ENCODE measurements around the gene SMC5.
A peak's percentile ranks its signal among the peaks of the same experiment; 100 is the strongest.

Gene SMC5

GRCh38 chr9:70261131-70261870 lies 2.5 kb downstream of the SMC5 start:
- no peak for TF ChIP-seq YY1 (IDR thresholded peaks at IDR 0.05; ENCODE audit: low read depth)
- no peak for TF ChIP-seq FOXM1 (IDR thresholded peaks at IDR 0.05; ENCODE audit: borderline replicate concordance, low read depth)
- TF ChIP-seq RAD21 (IDR thresholded peaks at IDR 0.05; ENCODE audit: low read depth), result no peak
- TF ChIP-seq NFIC (IDR thresholded peaks at IDR 0.05), result no peak
- TF ChIP-seq CEBPB (IDR thresholded peaks at IDR 0.05), result peak; percentile 17; the same call in 1 of the 2 replicates
- no peak for TF ChIP-seq MAX (IDR thresholded peaks at IDR 0.05)

GRCh38 chr9:70262366-70262765 lies 3.6 kb downstream of the SMC5 start:
- no peak for TF ChIP-seq CEBPB (IDR thresholded peaks at IDR 0.05)
- TF ChIP-seq USF1 (IDR thresholded peaks at IDR 0.05), result no peak
- TF ChIP-seq EGR1 (IDR thresholded peaks at IDR 0.05), result no peak
- TF ChIP-seq NFIC (IDR thresholded peaks at IDR 0.05), result no peak
- no peak for TF ChIP-seq TEAD4 (IDR thresholded peaks at IDR 0.05)
- no peak for TF ChIP-seq EP300 (IDR thresholded peaks at IDR 0.05; ENCODE audit: borderline replicate concordance)
- TF ChIP-seq ZBTB7A (IDR thresholded peaks at IDR 0.05; ENCODE audit: low read depth), result no peak
- TF ChIP-seq TCF12 (IDR thresholded peaks at IDR 0.05; ENCODE audit: low read depth), result no peak
- TF ChIP-seq TAF1 (IDR thresholded peaks at IDR 0.05; ENCODE audit: low read depth), result no peak
- TF ChIP-seq MAX (IDR thresholded peaks at IDR 0.05), result no peak
- no peak for TF ChIP-seq RAD21 (IDR thresholded peaks at IDR 0.05; ENCODE audit: low read depth)
- TF ChIP-seq CREB1 (IDR thresholded peaks at IDR 0.05; ENCODE audit: low read depth), result no peak
- TF ChIP-seq YY1 (IDR thresholded peaks at IDR 0.05; ENCODE audit: low read depth), result no peak
- no peak for TF ChIP-seq REST (IDR thresholded peaks at IDR 0.05; ENCODE audit: low read depth)
- TF ChIP-seq FOXM1 (IDR thresholded peaks at IDR 0.05; ENCODE audit: borderline replicate concordance, low read depth), result no peak

- TF ChIP-seq YY1 (IDR thresholded peaks at IDR 0.05; ENCODE audit: low read depth) (no peak), RAD21 (IDR thresholded peaks at IDR 0.05; ENCODE audit: low read depth) (no peak), USF1 (IDR thresholded peaks at IDR 0.05) (no peak), NFIC (IDR thresholded peaks at IDR 0.05) (no peak), ZBTB7A (IDR thresholded peaks at IDR 0.05; ENCODE audit: low read depth) (no peak), TEAD4 (IDR thresholded peaks at IDR 0.05) (no peak), FOXM1 (IDR thresholded peaks at IDR 0.05; ENCODE audit: borderline replicate concordance, low read depth) (no peak), EP300 (IDR thresholded peaks at IDR 0.05; ENCODE audit: borderline replicate concordance) (no peak), EGR1 (IDR thresholded peaks at IDR 0.05) (no peak), TCF12 (IDR thresholded peaks at IDR 0.05; ENCODE audit: low read depth) (no peak), MAX (IDR thresholded peaks at IDR 0.05) (no peak), CEBPB (IDR thresholded peaks at IDR 0.05) (no peak), CREB1 (IDR thresholded peaks at IDR 0.05; ENCODE audit: low read depth) (no peak), REST (IDR thresholded peaks at IDR 0.05; ENCODE audit: low read depth) (no peak), TAF1 (IDR thresholded peaks at IDR 0.05; ENCODE audit: low read depth) (no peak)
Observed at GRCh38 chr9:70262948-70263347, 4.2 kb downstream of the SMC5 start.

- TF ChIP-seq USF1 (IDR thresholded peaks at IDR 0.05), result no peak
Observed at GRCh38 chr9:70263421-70263820, 4.6 kb downstream of the SMC5 start.

GRCh38 chr9:70278305-70278704 lies 19.5 kb downstream of the SMC5 start:
- no peak for TF ChIP-seq CEBPB (IDR thresholded peaks at IDR 0.05)

GRCh38 chr9:70283848-70284247 lies 25.1 kb downstream of the SMC5 start:
- no peak for TF ChIP-seq REST (IDR thresholded peaks at IDR 0.05; ENCODE audit: low read depth)
- no peak for TF ChIP-seq EGR1 (IDR thresholded peaks at IDR 0.05)
- TF ChIP-seq FOXM1 (IDR thresholded peaks at IDR 0.05; ENCODE audit: borderline replicate concordance, low read depth), result no peak
- TF ChIP-seq USF1 (IDR thresholded peaks at IDR 0.05), result no peak

Measured in Ishikawa (cell line).